Stimulated activated CD4-positive, alpha-beta T cell treated with anti-CD3 and anti-CD28 coated beads, Interleukin-4, amount 100 ng/mL, for 24 hours (primary cell): ENCODE results near the gene HASPIN.

Experiments
- DNase-seq: peaks from one replicate; pipeline ENCODE4 v3.0.0-alpha.2; 2020

Gene HASPIN

GRCh38 chr17:3768769-3769168, 45.1 kb downstream of the HASPIN start:
- no peak for DNase-seq

DNA sequence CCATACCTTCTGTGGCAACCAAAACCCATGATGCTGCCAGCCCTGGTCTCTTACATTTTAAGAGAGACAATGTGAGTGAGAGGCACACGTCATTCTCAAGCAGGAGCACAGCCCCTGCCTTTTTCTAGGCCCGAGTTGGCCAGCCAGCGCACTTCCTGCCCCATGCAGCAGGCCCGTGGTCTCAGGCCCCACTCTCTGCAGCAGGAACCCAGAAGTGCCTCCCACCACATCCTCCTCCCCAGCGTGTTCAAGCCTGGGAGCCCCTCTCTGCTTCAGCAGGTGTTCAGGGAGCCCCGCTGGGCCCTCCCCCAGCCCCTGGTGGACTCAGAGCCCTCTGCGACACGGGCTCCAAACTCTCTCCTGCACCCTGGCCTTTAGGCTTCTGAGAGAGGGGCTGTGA, 46.8 kb downstream of the HASPIN start:
- DNase-seq: no peak

GRCh38 chr17:3771140-3771539, 47.4 kb downstream of the HASPIN start:
- no peak for DNase-seq

DNA sequence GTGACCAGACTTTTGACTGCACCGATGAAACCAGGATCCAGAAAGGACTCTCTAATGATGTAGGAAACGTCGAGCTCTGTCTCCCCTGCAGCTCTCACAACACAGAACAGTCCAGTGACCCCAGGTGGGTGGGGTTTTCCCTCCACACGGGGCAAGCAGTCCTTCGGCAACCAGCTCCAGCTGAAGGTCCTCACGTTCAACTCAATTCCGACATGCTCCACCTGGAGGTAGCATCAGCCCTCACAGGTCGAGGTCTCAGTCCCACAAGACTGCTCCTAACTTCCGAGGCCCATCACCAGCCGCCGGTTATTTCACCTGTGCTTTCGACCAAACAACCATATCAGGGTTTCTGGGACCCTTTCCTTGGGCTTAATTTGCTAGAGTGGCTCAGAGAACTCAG, 49.1 kb downstream of the HASPIN start:
- DNase-seq: no peak

- no peak for DNase-seq
Observed at GRCh38 chr17:3773511-3773910, 49.8 kb downstream of the HASPIN start.

GRCh38 chr17:3773966-3774365, 50.3 kb downstream of the HASPIN start:
- no peak for DNase-seq
